ENCODE results near the gene ORAI2.
"Not testable (repeated sequence)": the region's sequence is repeated elsewhere in the genome, so short reads cannot be mapped to it uniquely, and the experiment has no call there.

The ORAI2 gene

GRCh38 chr7:102469972-102470825 is 36.8 kb downstream of the ORAI2 start:
- no peak overlapping the region for H2AFZ ChIP-seq (ENCODE audit: low read length, unreplicated experiment)
- peaks cover 6% of the 10 kb centered on the region for H3K4me1 ChIP-seq (ENCODE audit: control insufficient read depth, insufficient read depth, low read length, unreplicated experiment)
- H3K36me3 ChIP-seq (ENCODE audit: insufficient read depth, low read length): no peaks in the 10 kb centered on the region
- H3K4me3 ChIP-seq (ENCODE audit: low read depth, low read length): no peak overlapping the region
- H3K27me3 ChIP-seq (ENCODE audit: insufficient read depth, low read length): no peaks in the 10 kb centered on the region
- H3K27ac ChIP-seq (ENCODE audit: low read depth, low read length): no peak overlapping the region
- H3K79me2 ChIP-seq (ENCODE audit: control insufficient read depth, insufficient read depth, low read length, unreplicated experiment): peaks cover 4% of the 10 kb centered on the region

- Histone ChIP-seq H3K27ac (ENCODE audit: low read depth, low read length) (no peak overlapping the region), H3K4me3 (ENCODE audit: low read depth, low read length) (no peak overlapping the region), H3K27me3 (ENCODE audit: insufficient read depth, low read length) (no peaks in the 10 kb centered on the region), H2AFZ (ENCODE audit: low read length, unreplicated experiment) (no peak overlapping the region), H3K79me2 (ENCODE audit: control insufficient read depth, insufficient read depth, low read length, unreplicated experiment) (no peaks in the 10 kb centered on the region), H3K36me3 (ENCODE audit: insufficient read depth, low read length) (no peaks in the 10 kb centered on the region), H3K4me1 (ENCODE audit: control insufficient read depth, insufficient read depth, low read length, unreplicated experiment) (no peaks in the 10 kb centered on the region)
Measured at GRCh38 chr7:102471791-102472125, 38.4 kb downstream of the ORAI2 start.

- Histone ChIP-seq H3K27me3 (ENCODE audit: insufficient read depth, low read length) (no peaks in the 10 kb centered on the region), H2AFZ (ENCODE audit: low read length, unreplicated experiment) (no peak overlapping the region), H3K36me3 (ENCODE audit: insufficient read depth, low read length) (no peaks in the 10 kb centered on the region), H3K79me2 (ENCODE audit: control insufficient read depth, insufficient read depth, low read length, unreplicated experiment) (no peaks in the 10 kb centered on the region), H3K4me3 (ENCODE audit: low read depth, low read length) (no peak overlapping the region), H3K27ac (ENCODE audit: low read depth, low read length) (no peak overlapping the region), H3K4me1 (ENCODE audit: control insufficient read depth, insufficient read depth, low read length, unreplicated experiment) (no peaks in the 10 kb centered on the region)
Measured at GRCh38 chr7:102472126-102473041, 39.0 kb downstream of the ORAI2 start.

- H3K27ac ChIP-seq (ENCODE audit: low read depth, low read length): no peak overlapping the region
- no peak overlapping the region for H3K4me3 ChIP-seq (ENCODE audit: low read depth, low read length)
- H3K4me1 ChIP-seq (ENCODE audit: control insufficient read depth, insufficient read depth, low read length, unreplicated experiment): no peaks in the 10 kb centered on the region
- no peaks in the 10 kb centered on the region for H3K36me3 ChIP-seq (ENCODE audit: insufficient read depth, low read length)
- no peaks in the 10 kb centered on the region for H3K79me2 ChIP-seq (ENCODE audit: control insufficient read depth, insufficient read depth, low read length, unreplicated experiment)
- no peaks in the 10 kb centered on the region for H3K27me3 ChIP-seq (ENCODE audit: insufficient read depth, low read length)
- no peak overlapping the region for H2AFZ ChIP-seq (ENCODE audit: low read length, unreplicated experiment)
Measured at GRCh38 chr7:102473271-102473991, 40.1 kb downstream of the ORAI2 start.

- not testable (repeated sequence) for H3K4me1 ChIP-seq (ENCODE audit: control insufficient read depth, insufficient read depth, low read length, unreplicated experiment); H3K79me2 ChIP-seq (ENCODE audit: control insufficient read depth, insufficient read depth, low read length, unreplicated experiment); H2AFZ ChIP-seq (ENCODE audit: low read length, unreplicated experiment); H3K27ac ChIP-seq (ENCODE audit: low read depth, low read length); H3K36me3 ChIP-seq (ENCODE audit: insufficient read depth, low read length); H3K27me3 ChIP-seq (ENCODE audit: insufficient read depth, low read length); H3K4me3 ChIP-seq (ENCODE audit: low read depth, low read length)
Measured at GRCh38 chr7:102474116-102474515, 40.7 kb downstream of the ORAI2 start.

- H3K27me3 ChIP-seq (ENCODE audit: insufficient read depth, low read length); H2AFZ ChIP-seq (ENCODE audit: low read length, unreplicated experiment); H3K4me3 ChIP-seq (ENCODE audit: low read depth, low read length); H3K36me3 ChIP-seq (ENCODE audit: insufficient read depth, low read length); H3K27ac ChIP-seq (ENCODE audit: low read depth, low read length); H3K79me2 ChIP-seq (ENCODE audit: control insufficient read depth, insufficient read depth, low read length, unreplicated experiment); H3K4me1 ChIP-seq (ENCODE audit: control insufficient read depth, insufficient read depth, low read length, unreplicated experiment): not testable (repeated sequence)
Measured at GRCh38 chr7:102474736-102475435, 41.5 kb downstream of the ORAI2 start.

- not testable (repeated sequence) for H3K4me1 ChIP-seq (ENCODE audit: control insufficient read depth, insufficient read depth, low read length, unreplicated experiment); H3K79me2 ChIP-seq (ENCODE audit: control insufficient read depth, insufficient read depth, low read length, unreplicated experiment); H2AFZ ChIP-seq (ENCODE audit: low read length, unreplicated experiment); H3K36me3 ChIP-seq (ENCODE audit: insufficient read depth, low read length); H3K27ac ChIP-seq (ENCODE audit: low read depth, low read length); H3K27me3 ChIP-seq (ENCODE audit: insufficient read depth, low read length)
- peak within 1 kb of the TSS; percentile 71 for H3K4me3 ChIP-seq (ENCODE audit: low read depth, low read length)
Measured at GRCh38 chr7:102478314-102479208, 45.2 kb downstream of the ORAI2 start, which contains the start of gene POLR2J. POLR2J (minus strand) TSS chr7:102478922; CDS start chr7:102478860, 62 bp downstream.

- H3K27ac ChIP-seq (ENCODE audit: low read depth, low read length); H3K27me3 ChIP-seq (ENCODE audit: insufficient read depth, low read length); H3K79me2 ChIP-seq (ENCODE audit: control insufficient read depth, insufficient read depth, low read length, unreplicated experiment); H2AFZ ChIP-seq (ENCODE audit: low read length, unreplicated experiment); H3K4me1 ChIP-seq (ENCODE audit: control insufficient read depth, insufficient read depth, low read length, unreplicated experiment); H3K4me3 ChIP-seq (ENCODE audit: low read depth, low read length); H3K36me3 ChIP-seq (ENCODE audit: insufficient read depth, low read length): not testable (repeated sequence)
Measured at GRCh38 chr7:102479209-102479584, 45.8 kb downstream of the ORAI2 start.

GRCh38 chr7:102479982-102480637 is 46.7 kb downstream of the ORAI2 start:
- not testable (repeated sequence) for H3K4me1 ChIP-seq (ENCODE audit: control insufficient read depth, insufficient read depth, low read length, unreplicated experiment); H3K27ac ChIP-seq (ENCODE audit: low read depth, low read length); H3K4me3 ChIP-seq (ENCODE audit: low read depth, low read length); H3K79me2 ChIP-seq (ENCODE audit: control insufficient read depth, insufficient read depth, low read length, unreplicated experiment); H3K36me3 ChIP-seq (ENCODE audit: insufficient read depth, low read length); H3K27me3 ChIP-seq (ENCODE audit: insufficient read depth, low read length); H2AFZ ChIP-seq (ENCODE audit: low read length, unreplicated experiment)
